Femur (tissue), 1 donor: ENCODE data around the gene PDE9A.
A peak's percentile ranks its signal among the peaks of the same experiment; 100 is the strongest.
"Not testable (repeated sequence)": the region's sequence is repeated elsewhere in the genome, so short reads cannot be mapped to it uniquely, and the experiment has no call there.

ENCODE experiments used
- DNase-seq: peaks from one replicate; pipeline ENCODE4 v3.0.0-alpha.2; 2017

The PDE9A gene

DNA sequence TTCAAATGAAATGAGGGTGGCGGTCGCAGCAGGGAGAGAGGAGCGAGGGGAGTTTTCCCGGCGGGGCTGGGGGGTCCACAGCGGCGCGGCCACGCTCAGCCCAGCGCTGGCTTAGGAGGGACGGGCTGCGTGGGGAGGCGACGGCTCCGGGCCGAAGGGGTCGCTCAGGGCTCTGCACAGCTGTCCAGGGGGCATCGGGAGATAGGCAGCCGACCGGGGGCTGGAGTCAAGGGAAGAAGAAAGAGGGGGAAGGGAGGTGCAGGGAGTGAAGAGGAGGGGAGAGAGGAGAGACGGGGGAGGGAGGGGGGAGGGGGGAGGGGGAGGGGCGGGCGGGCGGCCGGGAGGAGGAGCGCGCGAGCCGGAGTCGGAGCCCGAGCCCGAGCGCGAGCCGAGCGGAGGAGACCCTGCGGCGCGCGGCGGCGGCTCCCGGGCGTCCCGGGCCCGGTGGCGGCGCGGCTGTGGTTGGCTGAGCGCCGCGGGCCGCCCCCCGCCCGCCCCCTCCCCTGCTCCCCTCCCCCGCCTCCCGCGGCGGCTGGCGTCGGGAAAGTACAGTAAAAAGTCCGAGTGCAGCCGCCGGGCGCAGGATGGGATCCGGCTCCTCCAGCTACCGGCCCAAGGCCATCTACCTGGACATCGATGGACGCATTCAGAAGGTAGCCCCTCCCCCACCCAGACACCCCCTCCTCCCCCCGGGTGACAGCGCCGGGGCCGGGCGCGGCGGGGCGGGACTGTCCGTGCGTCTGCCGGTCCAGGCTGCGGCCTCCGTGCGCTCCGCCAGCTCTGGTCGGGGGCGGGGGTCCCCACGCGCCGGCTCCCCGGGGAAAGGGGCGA, at the start of gene PDE9A:
PDE9A (plus strand) TSS at position 391 of the 831 bp plus-strand sequence; CDS start at position 585, 194 bp downstream.
- DNase-seq = peak; percentile 75

DNA sequence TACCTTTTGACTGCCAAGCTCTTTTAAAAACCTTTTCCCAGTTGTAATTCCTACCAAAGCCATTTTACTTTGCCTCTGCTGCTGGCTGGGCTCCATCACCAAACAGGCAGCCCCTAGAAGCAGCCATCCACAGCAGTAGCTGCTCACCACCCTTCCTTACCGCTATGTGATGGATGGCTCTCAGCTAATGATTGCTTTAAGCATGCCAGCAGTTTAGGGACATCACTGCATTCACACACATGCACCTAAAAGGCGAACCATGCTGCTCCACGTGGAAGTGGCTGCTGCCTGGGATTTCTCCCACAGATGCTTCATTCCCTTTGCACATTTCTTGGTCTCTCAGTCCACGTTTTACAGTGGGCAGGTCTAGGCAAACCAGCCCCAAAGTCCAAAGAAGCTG, 46.3 kb upstream of the PDE9A start:
- DNase-seq = no peak

DNA sequence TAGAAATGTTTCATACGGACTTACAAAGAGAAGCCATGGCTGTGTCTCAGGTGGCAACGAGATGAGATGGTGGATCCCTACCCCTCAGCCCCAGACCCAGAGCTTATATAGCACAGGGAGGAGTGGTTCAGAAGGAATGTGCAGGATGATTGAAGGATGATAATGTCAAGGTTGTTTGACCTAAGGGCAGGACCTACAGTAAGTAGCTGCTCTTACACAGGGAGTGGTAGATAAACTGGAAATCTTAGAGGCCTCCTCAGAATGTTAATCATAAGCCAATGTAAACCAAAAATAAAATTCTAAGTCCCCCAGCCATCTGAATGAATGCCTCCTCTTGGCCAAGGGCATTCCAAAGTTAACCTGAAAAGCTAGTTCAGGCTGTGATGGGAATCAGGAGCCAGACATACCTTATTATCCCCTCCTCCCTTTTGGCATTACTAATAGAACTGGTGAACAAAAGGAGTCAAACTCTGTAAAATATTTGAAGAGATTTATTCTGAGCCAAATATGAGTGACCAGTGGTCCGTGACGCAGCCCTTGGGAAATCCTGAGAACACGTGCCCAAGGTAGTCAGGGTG, 45.8 kb upstream of the PDE9A start:
- DNase-seq = no peak

DNA sequence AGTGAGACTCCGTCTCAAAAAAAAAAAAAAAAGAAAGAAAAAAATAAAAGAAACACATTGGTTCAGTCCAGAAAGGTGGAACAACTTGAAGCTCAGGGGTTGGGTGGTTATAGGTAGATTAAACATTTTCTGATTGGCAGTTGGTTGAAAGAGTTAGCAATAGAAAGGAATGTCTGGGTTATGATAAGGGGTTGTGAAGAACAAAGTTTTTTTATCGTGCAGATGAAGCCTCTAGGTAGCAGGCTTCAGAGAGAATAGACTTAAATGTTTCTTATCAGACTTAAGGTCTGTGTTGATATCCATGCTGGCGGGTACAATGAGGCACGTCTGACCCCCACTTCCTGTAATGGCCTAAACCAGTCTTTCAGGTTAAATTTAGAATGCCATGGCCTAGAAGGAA, 45.0 kb upstream of the PDE9A start:
- no peak for DNase-seq

DNA sequence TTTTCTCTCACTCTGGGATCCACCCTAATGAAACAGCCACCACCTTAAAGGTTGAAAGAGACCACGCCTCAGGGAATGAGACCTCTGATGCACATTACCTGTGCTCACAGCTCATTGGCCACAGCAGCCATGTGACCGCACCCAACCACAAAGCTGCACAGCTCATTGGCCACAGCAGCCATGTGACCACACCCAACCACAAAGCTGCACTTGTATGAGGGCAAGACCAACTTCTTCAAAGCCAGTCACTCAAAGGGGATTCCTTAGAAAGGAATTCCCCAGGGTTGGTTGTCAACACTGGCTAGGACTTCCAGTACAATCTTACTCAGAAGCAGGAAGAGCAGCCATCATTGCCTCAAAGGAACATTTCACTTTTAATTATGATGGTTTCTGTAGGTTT, 43.6 kb upstream of the PDE9A start:
- DNase-seq = peak; percentile 3

DNA sequence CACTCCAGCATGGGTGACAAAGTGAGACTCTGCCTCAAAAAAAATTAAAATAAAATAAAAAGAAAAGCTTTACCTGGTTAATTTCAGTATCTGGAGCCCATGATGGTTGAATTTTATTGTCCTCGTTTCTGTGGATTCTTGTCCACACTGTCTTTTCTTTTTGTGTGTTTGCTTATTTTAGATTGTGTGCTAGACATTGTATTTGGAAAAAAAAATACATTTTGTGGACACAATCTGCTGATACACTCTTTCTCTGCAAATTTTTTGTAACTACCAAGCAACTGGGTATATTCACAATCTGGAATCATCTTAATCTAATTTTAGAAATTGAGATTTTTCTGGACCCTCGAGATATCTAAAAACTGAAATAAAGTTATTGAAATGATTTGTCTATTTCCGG, 41.6 kb upstream of the PDE9A start:
- DNase-seq = no peak

DNA sequence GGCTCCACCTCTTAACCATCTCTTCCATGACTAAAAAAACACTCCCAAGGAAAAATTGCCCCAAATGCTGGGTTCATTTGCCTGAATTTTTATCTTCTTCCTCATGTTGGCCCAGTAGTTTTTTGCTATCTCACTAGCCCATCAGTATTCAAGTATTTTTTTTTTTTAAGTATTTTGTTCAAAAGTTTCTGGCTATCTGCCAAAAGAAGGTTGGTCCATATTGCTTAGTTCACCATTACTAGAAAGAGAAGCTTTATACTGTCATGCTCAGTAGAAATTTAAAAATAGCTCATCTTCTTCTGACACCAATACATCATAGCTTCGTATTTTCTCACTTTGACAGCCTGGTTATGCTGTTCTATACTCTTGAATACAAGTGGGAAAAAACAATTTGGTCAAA, 41.0 kb upstream of the PDE9A start:
- DNase-seq = no peak

DNA sequence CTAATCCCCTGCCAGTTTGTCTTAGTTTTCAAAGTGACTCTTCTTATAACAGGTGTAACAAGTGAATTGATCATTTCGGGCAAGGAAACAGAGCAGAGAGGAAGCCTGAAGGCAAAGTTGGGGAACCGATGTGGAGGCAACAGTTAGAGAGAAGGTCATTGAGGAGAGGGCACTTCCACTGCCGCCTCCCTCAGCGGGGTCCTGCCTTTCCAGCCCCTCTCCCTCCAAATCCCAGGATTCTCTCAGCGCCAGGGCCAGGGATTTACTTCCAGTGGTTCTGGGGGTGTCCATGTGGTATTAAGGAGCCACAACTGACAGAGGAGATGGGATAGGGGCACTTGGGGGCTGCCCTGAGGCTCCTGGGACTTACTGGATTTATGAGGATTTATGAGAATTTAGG, 39.7 kb upstream of the PDE9A start:
- DNase-seq = no peak

DNA sequence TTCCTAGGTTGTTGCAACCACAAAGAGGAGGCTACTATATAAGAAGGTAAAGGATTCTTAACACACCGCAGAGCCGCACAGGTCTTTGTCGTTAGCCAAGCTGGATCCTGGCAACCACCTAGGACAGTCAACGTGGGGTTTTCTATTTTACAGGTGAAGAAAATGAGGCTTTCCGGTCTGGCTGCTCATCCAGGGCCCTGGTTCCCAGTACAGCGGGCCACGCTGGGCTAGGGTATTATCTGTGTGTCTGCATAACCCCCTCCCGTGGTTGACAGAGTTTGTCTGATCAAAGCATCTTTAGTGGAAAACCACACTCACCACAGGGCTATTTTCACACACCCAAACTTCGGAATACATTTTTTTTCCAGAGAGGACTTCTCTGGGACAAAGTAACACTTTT, 39.0 kb upstream of the PDE9A start:
- no peak for DNase-seq

DNA sequence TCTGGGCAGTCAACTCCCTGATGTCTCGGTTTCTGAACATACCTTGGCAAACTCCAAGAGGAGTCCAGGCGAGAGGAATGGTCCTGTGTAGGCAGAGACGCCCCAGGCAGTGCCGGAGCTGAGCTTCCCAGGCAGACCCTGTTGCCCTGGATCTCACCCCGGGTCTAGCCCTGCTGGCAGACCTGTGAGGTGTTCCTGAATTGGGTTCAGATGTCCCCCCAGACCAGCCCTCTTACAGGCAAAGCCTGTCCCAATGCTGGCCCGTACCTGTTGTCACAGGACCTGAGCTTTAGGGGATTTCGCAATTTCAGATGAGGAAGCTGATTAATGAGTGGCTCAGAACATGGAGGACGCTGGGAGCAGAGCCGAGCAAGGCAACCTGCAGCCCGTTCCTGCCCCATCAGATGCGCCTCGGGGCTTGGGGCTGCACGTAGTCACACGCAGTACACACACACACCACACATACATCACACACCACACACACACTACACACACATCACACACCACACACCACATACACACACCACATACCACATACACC, 38.5 kb upstream of the PDE9A start:
- DNase-seq = no peak

DNA sequence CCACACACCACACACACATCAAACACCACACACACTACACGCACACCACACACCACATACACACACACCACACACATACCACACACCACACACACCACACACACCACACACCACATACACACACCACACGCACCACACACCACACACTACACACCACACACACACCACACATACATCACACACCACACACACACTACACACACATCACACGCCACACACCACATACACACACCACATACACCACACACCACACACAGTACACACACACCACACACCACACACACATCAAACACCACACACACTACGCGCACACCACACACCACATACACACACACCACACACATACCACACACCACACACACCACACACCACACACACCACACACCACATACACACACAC, 38.0 kb upstream of the PDE9A start:
- DNase-seq = not testable (repeated sequence)

DNA sequence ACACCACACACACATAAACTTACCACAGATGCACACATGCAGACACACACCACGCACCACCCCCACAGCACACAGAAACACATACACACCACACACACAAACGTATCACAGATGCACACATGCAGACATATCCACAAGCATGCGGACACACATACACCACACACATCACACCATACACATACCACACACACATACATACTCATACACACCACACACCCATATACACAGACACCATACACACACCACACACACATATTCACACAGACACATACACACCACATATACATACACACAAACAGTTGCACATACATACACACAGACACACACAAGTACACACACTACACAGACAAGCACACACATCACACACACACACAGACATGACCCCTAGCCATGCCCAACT, 37.5 kb upstream of the PDE9A start:
- DNase-seq = no peak

DNA sequence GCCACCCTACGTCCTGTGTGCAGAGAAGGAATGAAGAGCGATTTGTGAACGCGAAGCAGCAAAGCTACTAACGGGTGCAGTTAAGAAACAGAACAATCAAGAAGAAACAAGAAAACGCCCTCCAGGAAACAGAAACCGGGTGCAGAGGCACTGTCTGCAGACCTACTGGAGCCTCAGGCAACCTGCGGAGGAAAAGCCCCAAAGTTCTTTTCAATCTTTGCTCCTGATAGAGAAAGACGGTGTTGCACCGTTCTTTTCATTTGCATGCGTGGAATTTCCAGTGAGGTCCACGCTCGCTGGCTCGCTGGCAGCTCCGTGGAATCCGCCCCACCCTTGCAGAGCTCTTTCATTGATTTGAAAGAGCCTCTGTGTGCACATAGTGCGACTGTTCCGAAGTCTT, 37.0 kb upstream of the PDE9A start:
- no peak for DNase-seq

DNA sequence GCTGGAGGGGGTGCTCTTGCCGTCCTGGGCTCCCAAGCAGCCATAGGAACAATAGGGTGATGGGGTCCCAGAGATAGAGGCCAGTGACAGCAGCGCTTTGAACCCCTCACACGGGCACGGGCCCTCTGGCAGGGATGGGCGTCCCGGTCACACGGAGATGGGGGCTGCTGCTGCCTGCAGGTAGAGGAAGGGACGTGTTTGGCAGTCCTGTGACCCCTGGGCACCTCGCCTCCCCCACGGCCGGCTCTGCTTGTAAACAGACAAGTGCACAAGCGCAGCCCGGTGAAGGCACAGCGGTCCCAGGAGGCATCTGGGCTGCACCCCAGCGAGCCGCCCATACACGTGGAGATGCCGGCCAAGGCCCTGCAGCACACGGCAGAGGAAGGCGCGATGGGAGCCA, 36.5 kb upstream of the PDE9A start:
- no peak for DNase-seq

DNA sequence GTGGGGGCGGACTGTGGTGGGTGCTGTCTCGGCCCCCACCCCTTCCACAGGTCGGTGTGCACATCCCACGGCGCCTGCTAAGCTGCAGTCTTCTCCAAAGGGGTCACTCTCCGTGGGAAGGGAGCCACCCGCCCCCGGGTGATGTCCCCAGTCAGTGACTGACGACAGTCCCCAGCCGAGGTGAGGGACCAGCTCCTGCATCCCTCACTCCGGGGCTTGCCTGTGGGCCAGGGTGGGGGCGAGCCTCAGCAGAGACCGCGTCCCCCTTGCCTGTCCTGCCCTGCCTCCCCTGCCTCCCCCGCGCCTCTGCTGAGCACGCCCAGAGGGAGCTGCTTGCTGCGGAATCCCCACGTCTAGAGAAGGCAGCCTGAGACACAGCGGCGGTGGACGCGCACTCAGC, 35.9 kb upstream of the PDE9A start:
- no peak for DNase-seq

DNA sequence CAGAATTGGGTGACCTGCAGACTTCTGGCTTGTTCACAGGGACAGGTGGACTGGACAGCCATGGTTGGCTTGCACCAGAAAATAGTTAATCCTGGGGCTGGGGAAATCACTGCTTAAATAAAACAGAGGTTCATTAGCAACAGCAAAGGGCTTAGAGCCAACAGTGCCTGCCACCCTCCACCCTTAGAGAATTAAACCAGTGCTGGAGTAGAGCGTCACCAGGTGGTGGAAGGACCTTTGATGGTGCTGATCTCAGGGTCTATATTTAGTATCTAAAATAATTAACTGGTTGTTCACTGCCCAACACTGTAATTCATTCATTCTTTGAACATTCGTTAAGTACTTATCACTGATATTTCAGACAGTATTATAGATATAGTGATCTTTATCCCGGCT, 34.7 kb upstream of the PDE9A start:
- no peak for DNase-seq

DNA sequence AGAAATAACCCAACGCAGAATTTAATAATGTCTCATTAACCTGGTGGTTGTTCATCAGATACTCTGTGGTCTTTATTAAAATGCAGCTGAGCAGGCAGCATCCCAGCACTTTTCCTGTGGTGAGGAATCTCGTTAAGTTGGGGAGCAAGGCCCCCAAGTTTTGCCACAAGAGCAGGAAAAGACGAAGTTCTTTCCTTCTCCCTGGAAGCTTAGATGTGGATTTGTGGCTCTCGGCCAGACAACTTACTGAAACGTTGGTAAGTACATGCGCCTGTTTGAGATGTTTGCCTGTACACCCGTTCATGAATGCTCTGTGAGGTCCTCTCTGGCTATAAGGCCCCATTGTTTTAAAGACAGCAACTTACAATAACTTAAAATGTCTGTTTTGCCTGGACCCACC, 34.3 kb upstream of the PDE9A start:
- no peak for DNase-seq

DNA sequence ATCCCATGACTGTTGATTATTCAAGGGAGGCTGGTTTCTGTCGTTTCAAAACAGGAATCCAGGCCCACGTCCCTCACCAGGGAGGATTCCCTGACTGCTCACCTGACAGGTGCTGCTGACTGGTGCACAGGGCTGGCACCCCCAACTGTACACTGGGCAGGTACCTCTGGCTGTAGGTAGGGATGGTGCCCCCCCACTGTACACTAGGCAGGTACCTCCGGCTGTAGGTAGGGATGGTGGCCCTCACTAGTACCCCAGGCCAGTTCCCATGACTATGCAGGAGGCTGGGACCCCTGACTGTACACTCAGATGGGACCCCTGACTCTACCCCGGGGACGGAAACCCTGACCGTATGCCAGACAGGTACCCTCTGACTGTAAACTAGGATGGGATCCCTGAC, 33.6 kb upstream of the PDE9A start:
- DNase-seq = no peak

DNA sequence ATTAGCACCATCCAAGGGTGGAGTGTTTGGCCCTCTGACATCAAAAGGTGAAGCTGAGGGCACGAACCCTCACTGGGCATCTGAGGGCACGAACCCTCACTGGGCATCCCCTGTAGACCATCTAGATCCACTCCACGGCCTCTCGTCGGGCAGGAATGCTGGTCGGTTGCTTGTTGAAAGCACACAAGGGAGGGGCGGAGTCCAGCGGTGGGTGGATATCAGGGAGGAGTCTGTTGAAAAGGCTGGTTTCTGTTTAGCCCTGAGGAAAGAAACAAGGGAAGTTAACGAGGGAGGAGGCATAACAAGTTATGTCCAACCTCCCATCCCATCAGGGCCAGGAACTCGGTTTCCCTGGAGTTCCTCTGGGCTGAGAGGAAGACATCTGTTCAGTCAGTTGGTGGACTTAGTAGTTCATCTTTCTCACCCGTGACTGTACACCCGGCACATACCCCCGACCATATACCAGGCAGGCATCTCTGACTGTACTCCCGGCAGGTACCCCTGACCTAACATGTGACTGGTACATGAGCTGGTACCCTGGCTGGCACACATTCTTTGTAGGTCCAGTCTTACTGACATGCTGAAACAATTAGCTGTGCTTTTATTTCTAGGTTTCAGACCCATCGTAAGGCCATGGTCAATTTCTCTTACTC, 32.1 kb upstream of the PDE9A start:
- no peak for DNase-seq

DNA sequence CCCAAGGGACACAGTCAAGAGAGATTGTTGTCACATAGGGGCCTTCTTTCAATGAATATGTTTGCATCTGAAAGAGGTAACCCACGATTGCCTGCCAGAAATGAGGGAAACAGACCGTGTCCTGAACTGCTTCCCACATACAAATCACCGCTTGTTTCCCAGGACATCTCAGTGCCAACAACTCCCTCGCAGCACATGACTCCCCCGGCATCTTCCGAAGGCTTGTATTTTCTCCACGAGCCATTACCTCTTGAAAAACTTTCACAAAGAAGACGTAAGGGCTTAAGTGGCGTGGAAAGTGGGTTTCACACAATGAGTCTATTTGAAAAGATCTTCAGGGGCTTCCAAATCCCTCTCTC, 31.6 kb upstream of the PDE9A start:
- DNase-seq = peak; percentile 47

DNA sequence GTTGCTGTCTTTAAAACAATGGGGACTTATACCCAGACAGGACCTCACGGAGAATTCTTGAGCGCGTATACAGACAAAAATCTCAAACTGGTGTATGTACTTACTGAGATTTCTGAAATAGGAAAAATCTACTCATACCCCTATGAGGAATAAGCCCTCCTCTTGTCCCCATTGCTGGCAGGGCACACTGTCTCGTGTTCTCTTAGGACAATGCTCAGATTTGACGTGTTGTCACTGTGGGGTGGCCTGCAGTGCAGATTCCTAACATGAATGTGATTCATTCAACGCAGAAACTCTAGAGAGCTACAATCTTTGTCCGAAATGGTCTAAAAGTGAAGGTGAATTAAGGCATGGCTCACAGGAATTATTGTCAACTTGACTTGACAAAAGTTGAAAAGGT, 31.1 kb upstream of the PDE9A start:
- DNase-seq = no peak

DNA sequence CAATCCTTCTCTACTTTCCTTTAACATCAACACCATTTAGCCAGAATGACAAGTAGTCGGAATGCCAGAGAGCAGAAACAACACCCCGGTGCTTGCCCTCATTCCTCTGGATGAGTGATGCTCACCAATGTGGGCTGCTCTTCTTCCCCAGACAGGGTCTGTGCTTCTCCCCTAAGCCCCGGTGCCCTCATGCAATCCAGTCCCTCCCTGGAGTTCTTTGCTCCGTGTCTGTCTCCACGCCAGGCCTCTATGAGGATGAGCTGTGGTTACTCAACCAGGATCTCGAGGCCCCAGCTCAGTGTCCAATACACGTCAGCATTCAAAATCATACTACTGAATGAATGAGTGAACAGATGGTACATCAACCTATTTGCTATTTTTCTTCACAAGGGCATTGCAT, 29.7 kb upstream of the PDE9A start:
- no peak for DNase-seq

DNA sequence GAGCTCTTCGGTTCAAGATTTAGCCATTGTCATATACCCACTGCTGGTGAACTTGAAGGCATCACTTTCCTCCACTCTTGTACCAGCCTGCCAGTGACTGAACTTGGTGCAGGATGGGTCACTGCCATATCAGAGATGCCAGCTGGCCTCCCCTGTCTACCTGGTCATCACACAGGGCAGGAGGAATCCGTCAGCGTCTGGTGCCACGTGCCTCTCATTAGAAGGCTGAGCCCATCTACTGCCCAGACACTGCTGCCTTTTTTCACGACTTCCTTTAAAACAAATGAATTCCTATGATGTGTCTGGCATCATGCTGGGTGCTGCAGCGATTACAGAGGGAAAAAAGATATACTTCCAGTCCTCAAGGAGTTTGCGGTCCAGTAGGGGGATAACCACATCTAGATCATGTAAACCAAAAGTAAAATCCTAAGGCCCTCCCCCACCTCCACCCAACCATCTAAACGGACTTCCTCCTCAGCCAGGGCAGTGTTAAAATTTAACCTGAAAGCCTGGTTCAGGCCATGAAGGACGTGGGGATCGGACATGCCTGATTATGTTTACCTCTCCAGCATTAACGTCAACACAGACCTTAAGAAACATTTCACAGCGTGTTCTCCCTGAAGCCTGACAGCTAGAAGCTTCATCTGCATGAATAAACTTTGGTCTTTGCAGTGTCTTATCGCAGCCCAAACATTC, 29.2 kb upstream of the PDE9A start:
- DNase-seq = no peak

DNA sequence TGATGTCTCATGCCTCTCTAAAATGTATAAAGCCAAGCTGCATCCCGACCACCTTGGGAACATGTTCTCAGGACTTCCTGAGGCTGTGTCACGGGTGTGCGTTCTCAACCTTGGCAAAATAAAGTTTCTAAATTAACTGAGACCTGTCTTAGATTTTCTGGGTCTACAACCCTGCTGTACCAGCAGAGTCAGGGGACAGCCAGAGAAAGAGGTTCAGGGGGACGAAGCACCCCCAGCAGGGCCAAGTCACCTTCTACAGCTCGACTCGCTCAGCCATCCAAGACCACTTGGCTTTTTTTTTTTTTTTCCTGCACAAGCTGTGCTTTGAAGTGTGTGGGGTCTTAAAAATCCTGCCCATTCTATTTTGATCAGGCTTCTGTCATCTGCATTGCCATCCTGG, 28.5 kb upstream of the PDE9A start:
- no peak for DNase-seq
